NCI-H2196 treated with DMSO at 0.1 percent for 48 hours (cell line): Measurements from ENCODE around the gene CUEDC1.
"Not testable (repeated sequence)": the region's sequence is repeated elsewhere in the genome, so short reads cannot be mapped to it uniquely, and the experiment has no call there.

Source experiments
- DNase-seq: peaks from one replicate; lab custom pipeline; 2025; ENCODE audit not compliant: unreplicated experiment; lab: John Stamatoyannopoulos, UW

CUEDC1 gene

DNA sequence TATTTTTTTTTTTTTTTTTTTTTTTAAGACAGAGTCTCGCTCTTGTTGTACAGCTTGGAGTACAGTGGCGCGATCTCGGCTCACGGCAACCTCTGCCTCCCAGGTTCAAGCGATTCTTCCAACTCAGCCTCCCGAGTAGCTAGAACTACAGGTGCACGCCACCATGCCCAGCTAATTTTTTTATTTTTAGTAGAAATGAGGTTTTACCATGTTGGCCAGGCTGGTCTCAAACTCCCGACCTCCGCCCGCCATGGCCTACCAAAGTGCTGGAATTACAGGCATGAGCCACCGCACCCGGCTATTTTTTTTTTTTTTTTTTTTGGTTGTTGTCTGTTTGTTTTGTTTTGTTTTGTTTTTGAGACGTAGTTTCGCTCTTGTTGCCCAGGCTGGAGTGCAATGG lies 3.2 kb upstream of the CUEDC1 start:
- DNase-seq, result not testable (repeated sequence)

DNA sequence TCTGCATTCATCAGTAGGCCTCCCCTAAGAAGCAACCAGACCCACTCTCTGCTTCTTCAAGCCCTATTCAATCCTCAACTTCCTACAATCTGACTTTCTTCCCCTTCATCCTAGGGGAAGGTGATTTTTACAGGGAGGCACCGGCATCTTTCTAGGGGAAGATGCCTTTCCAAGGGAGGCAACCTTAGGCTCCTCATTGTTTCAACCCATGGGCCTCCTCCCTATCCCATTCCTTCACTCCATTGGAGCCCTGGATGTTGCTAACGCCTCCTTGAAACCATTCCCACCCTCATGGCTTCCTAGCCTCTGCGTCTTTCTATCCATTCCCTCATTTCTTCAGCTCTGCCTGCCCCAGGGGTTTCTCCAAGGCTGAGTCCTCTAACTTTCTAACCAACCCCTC lies 2.7 kb upstream of the CUEDC1 start:
- no peak for DNase-seq

DNA sequence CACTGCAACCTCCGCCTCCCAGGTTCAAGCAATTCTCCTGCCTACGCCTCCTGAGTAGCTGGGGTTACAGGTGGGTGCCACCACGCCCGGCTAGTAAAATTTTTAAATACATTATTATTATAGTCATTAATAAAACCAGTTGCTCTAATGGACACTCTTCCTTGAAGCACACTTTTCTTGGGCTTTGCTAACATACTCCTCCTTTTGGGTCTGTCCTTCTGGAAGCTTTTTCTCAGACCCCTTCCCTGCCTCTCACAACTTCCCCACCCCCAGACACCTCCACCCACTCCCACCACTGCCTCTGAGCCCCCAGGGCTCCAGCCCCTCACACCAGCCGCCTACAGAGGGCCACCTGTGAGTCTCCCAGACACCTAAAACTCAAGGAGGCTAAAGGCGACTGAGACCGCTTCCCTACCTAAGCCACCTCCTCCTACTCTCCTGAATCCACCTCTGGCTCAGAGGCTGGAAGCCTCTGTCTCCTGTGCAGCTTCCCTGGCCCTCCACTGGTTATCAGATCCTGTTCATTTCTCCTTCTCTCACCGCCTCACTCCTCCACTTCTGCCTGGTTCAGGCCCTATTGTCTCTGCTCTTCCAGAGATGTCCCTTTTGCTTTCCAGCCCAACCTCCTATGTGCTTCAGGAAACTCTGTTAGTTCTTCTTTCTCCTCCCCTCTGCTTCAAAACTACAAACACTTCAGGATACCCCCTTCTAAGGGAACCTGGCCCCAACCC lies 2.1 kb upstream of the CUEDC1 start:
- no peak for DNase-seq

DNA sequence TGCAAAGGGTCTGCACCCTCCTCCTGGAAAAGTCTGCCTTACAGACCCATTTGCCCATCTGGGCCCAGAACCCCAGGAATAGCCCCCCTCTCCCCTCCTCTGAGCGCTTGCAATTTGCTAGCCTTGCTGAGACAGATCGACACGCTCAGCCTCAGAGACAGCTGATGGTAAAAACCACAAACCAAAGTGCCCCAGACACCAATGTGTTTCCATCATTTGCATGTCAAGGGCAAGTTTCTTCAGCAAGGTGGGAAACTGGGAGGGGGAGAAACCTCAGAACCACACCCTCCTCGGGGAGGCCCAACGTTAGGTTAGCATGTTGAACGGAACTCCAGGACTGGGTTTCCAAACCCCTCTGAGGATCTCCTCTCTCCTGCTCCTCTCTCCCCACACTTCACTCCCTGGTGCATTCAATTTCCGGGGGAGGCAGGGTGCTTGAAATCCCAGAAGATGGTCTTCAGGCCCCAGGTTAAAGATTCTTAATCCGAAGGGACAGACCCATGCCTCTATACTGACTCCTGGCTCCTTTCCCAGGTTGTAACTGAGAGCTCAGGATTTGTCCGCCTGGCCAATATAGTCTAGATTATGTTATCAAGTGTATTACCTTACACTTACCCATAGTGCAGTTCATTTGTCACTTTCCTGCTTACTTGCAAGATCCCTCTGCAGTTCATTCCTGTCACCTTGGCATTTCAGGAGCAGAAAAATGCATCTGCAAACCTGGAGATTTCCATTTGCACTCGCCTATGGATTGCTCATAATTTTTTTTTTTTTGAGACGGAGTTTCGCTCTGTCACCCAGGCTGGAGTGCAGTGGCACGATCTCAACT lies 1.3 kb upstream of the CUEDC1 start:
- no peak for DNase-seq

DNA sequence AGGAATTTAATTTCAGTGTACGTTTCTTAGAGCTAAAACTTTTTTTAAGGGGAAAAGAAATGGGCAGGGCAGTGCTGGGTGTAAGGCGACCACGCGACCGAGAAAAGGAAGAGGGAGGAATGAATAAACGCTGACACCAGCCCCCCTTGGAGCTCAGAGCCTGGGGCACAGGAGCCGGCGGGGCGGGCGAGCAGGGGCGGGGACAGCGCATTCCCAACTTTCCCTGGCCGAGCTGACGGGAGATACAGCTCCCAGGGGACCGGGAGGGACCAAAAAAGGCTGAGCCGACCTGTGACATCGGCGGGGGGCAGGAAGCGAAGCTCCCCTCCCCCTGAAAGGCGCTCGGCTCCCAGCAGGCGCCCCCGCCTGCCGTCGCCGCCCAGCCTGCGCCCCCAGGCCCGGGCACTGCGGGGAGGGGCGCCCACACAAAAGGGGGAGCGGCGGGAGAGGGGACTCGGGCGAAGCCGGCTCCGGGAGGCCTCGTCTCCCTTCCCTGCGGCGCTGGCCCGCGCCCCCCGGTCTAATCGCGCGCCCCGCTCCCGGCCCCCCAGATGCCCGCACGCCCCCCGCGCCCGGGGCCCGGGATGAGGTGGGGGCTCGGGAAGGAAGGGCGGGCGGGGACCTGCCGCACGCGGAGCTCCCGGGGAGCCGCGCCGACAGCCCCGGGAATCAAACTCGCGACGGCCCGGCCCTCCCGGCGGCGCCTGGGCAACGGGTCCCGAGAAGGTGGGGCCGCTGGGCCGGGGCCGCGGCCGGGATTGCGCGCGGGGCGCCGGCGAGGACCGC lies 622 bp downstream of the CUEDC1 start:
- no peak for DNase-seq

DNA sequence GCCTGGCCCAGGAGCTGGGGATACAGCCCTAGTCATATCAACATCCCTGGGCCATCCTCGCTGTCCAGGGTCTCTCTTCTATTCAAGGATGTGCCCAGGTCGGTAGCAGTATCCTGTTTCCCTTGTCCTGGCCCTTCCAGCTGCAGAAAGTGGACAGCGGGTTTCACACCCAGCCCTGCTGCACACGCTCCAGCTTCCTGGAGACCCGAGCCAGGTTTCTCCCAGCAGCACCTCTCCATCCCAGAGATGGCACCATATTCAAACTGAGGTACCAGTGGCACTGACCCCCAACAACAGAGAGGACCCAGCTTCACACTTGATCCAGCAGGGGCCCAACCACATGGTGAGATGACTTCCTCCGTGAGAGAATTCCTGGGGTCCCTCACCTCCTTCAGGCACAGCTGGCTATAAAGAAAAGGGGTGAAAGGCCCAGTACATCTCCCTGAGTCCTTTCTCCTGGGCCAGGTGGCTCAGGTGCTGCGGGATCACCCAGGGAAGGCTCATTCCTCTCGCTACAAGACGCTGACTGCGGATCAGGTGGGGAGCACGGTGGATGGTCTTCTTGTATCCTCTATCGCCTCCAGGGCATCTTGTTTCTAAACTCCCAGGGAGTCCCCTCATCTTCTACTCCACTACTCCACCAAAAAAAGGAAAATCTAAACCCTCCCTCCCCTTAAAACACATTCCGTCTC lies 1.4 kb downstream of the CUEDC1 start:
- no peak for DNase-seq

DNA sequence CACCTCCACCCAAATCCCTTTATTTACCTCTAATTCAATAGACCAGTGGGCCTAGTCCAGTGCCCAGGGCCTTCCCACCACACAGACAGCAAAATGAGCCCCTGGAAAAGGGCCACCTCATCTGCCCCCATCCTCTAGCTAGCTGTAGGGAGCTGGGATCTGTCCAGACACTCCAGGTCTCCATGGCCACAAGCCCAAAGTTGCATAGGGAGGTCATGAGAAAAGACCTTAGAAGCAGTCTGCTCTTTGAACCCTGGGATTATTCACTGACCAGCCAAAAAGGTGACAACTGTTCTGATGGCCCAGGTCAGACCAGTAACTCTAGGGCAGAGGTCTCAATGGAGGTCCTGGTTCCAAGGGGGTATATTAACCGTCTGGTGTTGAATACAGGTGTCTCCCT lies 2.0 kb downstream of the CUEDC1 start:
- no peak for DNase-seq

DNA sequence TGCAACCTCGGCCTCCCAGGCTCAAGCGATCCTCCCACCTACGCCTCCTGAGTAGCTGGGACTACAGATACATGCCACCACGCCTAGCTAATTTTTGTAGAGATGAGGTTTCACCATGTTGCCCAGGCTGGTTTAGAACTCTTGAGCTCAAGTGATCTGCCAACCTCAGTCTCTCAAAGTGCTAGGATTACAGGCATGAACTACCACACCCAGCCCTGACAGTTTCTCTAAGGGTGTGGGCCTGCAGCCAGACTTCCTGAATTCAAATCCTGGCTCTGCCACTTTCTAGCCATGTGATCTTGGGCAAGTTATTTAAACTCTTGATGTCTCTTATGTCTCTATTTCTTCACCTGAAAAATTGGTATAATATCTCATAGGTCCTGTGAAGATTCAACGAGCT lies 5.6 kb downstream of the CUEDC1 start:
- no peak for DNase-seq

DNA sequence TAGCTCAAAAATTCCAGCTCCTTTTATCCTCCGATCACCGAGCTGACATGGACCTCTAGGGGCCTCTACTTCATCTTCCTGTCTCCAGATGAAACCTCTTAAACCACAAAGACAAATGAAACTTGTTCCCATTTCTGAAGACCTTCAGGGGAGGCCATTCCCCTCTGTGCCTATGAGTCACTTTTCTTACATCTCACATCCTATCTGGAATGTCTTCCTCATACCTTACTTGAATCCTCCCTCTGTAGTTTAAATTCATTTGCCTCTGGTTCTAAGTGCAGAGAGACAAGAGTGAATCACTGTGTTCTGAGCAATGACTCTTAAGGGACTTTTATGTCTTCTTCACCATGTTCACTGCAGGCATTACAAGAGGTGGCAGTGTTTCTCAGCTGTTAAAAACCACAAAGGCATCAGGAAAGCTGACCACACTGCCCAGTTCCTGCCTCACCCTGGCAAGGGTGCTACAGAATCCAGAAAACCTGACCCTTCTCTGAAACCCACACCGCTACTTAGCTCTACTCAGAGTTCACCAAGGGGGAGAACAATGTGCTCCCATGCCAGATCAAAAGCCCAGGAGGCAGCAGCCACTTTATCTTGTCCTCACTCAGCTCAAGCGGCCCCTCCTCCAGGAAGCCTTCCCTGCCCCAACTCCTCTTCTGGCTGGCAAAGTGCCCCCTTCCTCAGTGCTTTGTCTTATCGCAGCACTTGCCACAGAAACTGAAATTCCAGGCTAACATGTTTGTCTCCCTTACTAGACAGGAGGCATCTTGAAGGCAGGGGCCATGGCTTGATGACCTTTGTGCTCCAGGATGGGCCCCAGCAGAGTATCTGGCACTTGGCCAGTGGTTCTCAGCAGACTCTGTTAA lies 6.4 kb downstream of the CUEDC1 start:
- DNase-seq, result peak; percentile 56

DNA sequence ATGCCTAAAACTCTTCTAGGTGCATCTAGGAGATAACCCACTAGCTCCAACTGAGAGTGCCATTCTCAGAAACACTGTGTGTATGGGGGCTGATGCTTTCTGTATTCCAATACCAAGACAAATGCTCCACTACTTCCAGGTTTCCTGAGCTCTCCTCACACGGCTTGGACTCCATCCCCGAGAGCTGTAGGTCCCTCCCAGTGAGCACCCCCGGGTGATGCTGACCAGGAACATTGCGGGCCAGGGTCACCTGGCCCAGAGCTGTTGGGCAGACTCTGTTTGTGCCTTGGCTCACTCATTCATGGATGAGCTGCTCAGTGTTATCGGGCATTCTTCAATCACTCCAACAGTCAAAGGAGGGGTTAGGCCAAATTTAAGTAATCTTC lies 7.0 kb downstream of the CUEDC1 start:
- no peak for DNase-seq

DNA sequence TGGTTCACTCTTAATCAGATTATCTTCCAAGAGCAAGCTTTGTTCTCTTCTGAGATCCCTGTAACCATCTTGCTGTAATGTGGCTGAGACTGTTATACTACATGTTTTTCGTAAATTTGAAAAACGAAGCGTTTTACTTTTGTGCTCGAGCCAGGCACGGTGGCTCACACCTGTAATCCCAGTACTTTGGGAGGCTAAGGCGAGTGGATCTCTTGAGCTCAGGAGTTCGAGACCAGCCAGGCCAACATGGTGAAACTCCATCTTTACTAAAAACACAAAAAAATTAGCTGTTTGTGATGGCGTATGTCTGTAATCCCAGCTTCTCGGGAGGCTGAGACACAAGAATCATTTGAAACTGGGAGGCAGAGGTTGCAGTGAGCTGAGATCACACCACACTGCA lies 7.8 kb downstream of the CUEDC1 start:
- no peak for DNase-seq

DNA sequence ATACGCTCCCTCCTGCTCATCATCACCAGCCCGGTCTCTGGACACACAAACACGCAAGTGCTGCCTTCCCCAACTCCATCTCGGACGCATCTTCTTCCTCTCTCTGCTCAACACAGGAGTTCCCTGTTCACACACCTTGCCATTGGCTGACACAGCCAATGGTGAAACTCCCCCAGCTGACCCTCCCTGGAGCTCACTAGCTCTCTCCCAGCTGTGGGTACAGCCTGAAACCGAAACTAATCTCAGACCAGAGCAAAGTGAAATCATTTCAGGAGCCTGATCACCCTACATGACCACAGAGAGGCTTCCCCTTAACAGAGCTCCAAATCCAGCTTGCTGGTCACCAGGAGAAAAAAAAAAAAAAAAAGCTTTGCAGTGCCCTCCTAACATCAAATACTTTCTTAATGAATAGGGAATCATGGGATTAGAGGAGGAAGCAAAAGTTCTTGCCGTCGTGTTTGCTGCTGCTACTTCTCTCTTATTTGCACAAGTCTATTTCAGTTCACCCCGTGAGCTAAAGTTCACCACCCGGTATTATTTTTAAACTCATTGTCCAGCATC lies 8.3 kb downstream of the CUEDC1 start:
- peak; percentile 79 for DNase-seq

DNA sequence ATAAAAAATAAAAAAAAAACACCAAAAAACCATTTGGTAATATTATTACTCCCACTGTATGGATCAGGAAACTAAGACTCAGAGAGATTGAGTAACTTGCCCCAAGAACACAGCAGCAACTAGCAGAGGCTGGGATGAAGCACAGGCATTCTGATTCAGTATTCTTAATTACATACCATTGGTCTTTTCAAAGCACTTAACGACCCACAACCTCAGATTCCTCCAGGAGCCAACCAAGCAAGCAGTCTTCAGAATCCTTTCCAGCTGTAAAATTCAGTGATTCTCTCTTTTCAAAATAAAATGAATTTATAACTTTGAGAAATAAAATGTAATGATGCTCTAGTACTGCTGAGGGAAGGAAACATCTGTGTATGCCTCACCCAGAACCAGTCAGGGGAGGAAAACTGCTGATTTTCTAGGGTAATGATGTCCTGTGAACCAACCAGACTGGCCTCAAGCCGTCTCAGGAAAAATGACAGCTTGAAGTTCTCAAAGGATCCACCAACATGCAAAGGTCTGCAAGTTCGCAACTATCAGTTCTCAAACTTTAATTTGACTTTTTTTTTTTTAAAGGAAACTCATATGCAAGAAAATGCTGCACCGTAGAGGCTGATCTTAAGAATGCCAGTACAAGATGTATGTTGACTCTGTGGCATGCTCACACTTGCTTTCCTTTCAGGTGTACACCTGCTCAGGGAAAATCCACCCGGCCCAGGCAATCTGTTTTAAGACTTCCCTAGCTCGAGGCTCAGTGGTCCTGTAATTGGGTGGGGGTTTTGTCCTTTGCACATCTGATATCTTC lies 9.0 kb downstream of the CUEDC1 start:
- DNase-seq, result no peak

DNA sequence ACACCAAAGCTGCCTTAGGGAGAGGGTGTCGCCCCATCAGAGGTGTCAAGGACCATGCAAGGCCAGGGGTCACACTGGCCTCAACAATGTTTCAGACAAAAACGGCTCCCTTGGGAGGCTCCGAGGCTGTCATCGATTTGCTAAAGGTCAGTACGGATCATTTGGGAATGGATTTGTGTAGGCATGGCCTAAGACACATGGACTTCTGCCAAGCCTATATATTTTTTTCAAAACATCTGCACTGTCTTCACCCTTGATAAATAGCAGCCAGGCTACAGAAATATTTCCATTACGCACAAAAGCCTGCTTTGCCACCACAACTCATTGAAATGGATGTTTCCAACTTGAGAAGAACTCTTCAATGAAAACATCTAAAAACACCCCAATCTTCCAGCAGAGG lies 10.3 kb downstream of the CUEDC1 start:
- no peak for DNase-seq

DNA sequence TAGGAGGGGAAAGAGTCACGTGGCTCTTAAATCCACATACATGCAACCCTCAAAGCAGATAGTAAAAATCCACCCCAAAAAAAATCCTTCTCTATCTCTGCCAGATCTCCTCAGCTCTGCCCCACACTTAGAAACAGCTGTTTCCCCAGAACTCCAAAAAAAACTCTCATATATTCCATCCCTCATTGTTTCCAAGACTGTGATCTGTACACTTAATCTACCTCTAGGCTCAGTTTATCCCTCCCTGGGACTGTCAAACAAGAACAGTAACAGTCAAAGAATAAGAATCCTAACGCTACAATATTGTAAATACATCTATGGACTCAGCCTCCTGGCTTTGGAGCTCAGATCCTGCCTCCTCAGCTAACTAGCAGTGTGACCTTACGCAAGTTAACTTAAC lies 11.6 kb downstream of the CUEDC1 start:
- DNase-seq, result no peak

DNA sequence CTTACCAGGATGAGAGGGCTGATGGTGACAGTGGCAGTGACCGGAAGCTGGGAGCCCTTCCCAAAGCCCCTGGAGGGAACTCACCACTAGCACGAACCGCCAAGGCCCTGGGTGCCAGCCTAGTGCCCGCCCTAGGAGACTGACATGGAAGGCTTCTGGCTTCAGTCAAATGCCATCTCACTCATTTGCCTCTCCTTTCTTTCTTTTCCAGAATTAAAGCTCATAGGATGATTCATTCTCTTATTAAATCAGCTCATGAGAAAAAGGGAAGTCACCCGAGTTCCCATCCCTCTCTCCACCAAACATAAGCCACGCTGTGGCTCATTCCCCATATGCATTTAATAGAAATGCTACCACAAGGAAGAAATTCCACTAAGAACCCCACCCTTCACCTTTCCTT lies 12.1 kb downstream of the CUEDC1 start:
- no peak for DNase-seq

DNA sequence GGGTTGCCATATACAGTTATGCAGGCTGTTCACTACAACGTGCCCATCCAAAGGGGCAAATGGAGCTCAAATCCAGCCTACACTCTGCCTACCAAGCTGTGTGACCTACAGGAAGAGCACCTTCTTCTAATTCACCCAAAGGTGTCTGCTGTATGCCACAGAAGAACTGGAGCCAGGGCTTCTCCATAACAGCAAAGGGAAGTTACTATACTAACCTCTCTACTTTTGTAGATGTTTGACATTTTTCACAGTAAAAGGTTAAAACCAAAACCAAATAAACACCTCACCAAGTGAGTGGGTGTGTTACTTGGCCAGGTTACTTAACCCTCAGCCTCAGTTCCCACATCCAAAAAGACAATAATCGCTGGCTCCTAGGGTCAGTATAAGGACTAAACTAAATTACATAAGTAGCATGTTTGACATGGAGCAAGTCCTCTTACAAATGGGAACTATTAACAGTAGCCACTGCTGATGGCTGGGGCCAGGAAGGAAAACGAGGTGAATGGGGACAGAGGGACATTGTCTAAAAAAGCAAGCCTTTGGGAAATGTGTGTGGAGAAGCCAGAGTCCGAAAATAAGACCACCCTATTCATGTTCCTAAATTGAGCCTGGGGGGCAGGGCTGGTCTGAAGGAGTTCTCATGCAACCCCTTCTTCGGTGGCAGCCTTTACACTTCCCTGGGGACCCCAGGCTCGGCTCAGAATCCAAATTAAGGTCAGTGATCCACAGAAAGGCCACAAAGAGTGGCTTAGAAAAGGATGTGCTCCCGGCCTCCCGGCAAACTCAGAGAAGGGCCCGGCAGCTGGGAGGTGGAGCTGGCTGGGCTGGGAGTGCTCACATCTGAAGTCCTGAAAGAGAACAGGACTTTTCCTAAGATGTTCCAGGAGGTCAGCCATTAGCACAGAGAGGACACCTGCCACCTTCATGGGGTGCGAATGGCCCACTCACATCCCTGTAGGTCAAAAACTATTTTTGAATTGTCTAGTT lies 13.5 kb downstream of the CUEDC1 start:
- DNase-seq, result no peak
